HepG2 (cell line): ENCODE data around the gene PRDM12. TPM values are rescaled to one million over a fixed set of nuclear protein-coding genes. Genes with fewer than 3 reads are reported as not detected.
A peak's percentile ranks its signal among the peaks of the same experiment; 100 is the strongest.

Experiments used
- CHCHD3 ChIP-seq: sonication (generic); formaldehyde crosslinking; IDR thresholded peaks from 2 replicates; pipeline ENCODE4 v1.8.0; 2022; ENCODE audit warnings: mild to moderate bottlenecking, missing genetic modification reagents, moderate library complexity
- EHMT2 ChIP-seq: fragments of 200-600 bp; sonication (generic); IDR thresholded peaks from 2 replicates; pipeline ENCODE4 v1.7.0; 2017; ENCODE audit warnings: antibody characterized with exemption, low read depth, low read length, borderline replicate concordance
- FOXK2 ChIP-seq: fragments of 450-650 bp; IDR thresholded peaks from 2 replicates; pipeline ENCODE4 v1.6.1; 2016
- GATA4 ChIP-seq: sonication (generic); IDR thresholded peaks from 2 replicates; pipeline ENCODE4 v1.6.1; 2016; ENCODE audit warnings: antibody characterized with exemption, low read depth, borderline replicate concordance
- KAT2B ChIP-seq: fragments of 150-350 bp; IDR thresholded peaks from 2 replicates; pipeline ENCODE4 v1.6.1; 2014; ENCODE audit warnings: low read depth, low read length, borderline replicate concordance
- KIAA2018 ChIP-seq: sonication (generic); formaldehyde crosslinking; IDR thresholded peaks from 2 replicates; pipeline ENCODE4 v1.5.0; 2020; ENCODE audit warnings: mild to moderate bottlenecking, missing genetic modification reagents, borderline replicate concordance
- NFYC ChIP-seq: IDR thresholded peaks from 2 replicates; pipeline ENCODE4 v1.6.1; 2016; ENCODE audit warnings: missing genetic modification reagents, missing compliant biosample characterization
- TAF1 ChIP-seq: sonication (generic); formaldehyde crosslinking; IDR thresholded peaks from 2 replicates; pipeline ENCODE4 v1.4.0; 2020; ENCODE audit warnings: missing genetic modification reagents
- TCF7L2 ChIP-seq: IDR thresholded peaks from 2 replicates; pipeline ENCODE4 v1.6.1; 2011; ENCODE audit warnings: mild to moderate bottlenecking, low read depth, low read length, moderate library complexity
- ZBTB21 ChIP-seq: sonication (generic); formaldehyde crosslinking; IDR thresholded peaks from 2 replicates; pipeline ENCODE4 v1.4.0; 2020; ENCODE audit warnings: missing genetic modification reagents
- ZNF234 ChIP-seq: sonication (generic); formaldehyde crosslinking; conservative IDR thresholded peaks from 2 replicates; pipeline ENCODE4 v1.5.1; 2020; ENCODE audit warnings: mild to moderate bottlenecking, missing genetic modification reagents
- ZNF549 ChIP-seq: sonication (generic); formaldehyde crosslinking; IDR thresholded peaks from 2 replicates; pipeline ENCODE4 v1.5.0; 2020; ENCODE audit warnings: missing genetic modification reagents
- ZNF563 ChIP-seq: sonication (generic); formaldehyde crosslinking; IDR thresholded peaks from 2 replicates; pipeline ENCODE4 v1.8.0; 2022; ENCODE audit warnings: mild to moderate bottlenecking, moderate library complexity, missing genetic modification reagents
- ZNF569 ChIP-seq: sonication (generic); formaldehyde crosslinking; IDR thresholded peaks from 2 replicates; pipeline ENCODE4 v1.5.0; 2020; ENCODE audit warnings: mild to moderate bottlenecking, missing genetic modification reagents, moderate library complexity, borderline replicate concordance
- ZNF773 ChIP-seq: sonication (generic); formaldehyde crosslinking; IDR thresholded peaks from 2 replicates; pipeline ENCODE4 v1.4.0; 2020; ENCODE audit warnings: missing genetic modification reagents, borderline replicate concordance
- ZNF780A ChIP-seq: sonication (generic); formaldehyde crosslinking; IDR thresholded peaks from 2 replicates; pipeline ENCODE4 v1.8.0; 2022; ENCODE audit warnings: mild to moderate bottlenecking, missing genetic modification reagents, moderate library complexity
- ZSCAN29 ChIP-seq: sonication (generic); formaldehyde crosslinking; conservative IDR thresholded peaks from 2 replicates; pipeline ENCODE4 v1.4.0; 2020; ENCODE audit warnings: mild to moderate bottlenecking, missing genetic modification reagents
- polyA plus RNA-seq, 8 experiments: library from polyadenylated mRNA; depleted of rRNA in 3 of 8; stranded (reverse) in 7 of 8; unstranded in 1 of 8; fragments of >200 nt; fragmentation: Illumina TruSeq in 4 of 8; extraction: Trizol in 4 of 8; gene quantifications; 2 replicates each; pipeline versions ENCODE4 v1.2.1 to v1.2.3, GENCODE V29; 2011 to 2016; ENCODE audit warnings: low read depth in 4 of 8, missing spikeins in 1 of 8, mixed read lengths in 1 of 8; ENCODE audit not compliant: insufficient read depth in 1 of 8
- total RNA-seq, 5 experiments: library from RNA; depleted of rRNA; stranded (reverse); fragments of >200 nt; fragmentation: Illumina TruSeq; extraction: Trizol; gene quantifications; 2 replicates each; pipeline ENCODE4 v1.2.3, GENCODE V29; 2016; ENCODE audit warnings: low read depth in 1 of 5
- TF ChIP-seq, protein P1 (sequence below): IDR thresholded peaks from 2 replicates; pipeline ENCODE4 v1.6.1; 2016; ENCODE audit warnings: missing compliant biosample characterization, missing genetic modification reagents, borderline replicate concordance
- TF ChIP-seq, protein P2 (sequence below): sonication (generic); formaldehyde crosslinking; IDR thresholded peaks from 2 replicates; pipeline ENCODE4 v1.4.0; 2020; ENCODE audit warnings: missing genetic modification reagents

PRDM12 gene
- total and polyA plus RNA-seq, 2 of the 13 experiments (the other 11 are each of a cell fraction or from before 2014, with no cell fraction given) = 0.04 to 0.07 TPM

DNA sequence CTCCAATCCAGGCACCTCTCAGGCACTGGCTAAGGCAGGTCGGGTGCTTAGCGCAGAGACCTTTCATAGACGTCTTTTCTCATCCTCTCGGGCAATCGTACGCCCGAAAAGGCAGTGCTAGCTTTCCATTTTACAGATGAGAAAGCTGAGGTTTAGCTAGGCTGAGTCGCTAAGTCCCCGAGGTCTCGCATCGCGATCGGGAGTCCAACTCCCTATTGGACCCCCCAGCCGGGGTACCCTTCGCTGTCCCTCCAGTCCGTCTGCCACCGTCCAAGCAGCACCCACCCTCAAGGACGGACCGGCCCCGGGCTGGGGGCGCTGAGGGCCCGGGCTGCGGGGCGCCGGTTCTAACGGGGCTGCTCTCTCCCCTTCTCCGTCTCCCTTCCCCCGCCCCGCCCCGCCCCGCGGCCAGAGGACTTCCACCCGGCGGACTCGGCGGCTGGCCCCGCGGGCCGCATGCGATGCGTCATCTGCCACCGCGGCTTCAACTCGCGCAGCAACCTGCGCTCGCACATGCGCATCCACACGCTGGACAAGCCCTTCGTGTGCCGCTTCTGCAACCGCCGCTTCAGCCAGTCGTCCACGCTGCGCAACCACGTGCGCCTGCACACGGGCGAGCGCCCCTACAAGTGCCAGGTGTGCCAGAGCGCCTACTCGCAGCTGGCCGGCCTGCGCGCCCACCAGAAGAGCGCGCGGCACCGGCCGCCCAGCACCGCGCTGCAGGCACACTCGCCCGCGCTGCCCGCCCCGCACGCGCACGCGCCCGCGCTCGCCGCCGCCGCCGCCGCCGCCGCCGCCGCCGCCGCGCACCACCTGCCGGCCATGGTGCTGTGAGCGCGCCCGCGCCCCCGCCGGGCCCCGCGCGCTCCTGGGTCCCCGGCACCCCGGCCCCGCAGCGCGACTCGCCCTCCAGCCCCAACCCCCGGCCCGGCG is 16.7 kb downstream of the PRDM12 start (continued):
- TF ChIP-seq KIAA2018 (CRISPR knock-in tag) (no peak), ZNF234 (0 out of 2 replicates have a peak, but pooled peaks have one; percentile 41), ZNF780A (CRISPR knock-in tag) (no peak), EHMT2 (no peak), ZBTB21 (CRISPR knock-in tag) (no peak), ZNF569 (CRISPR knock-in tag) (no peak), TAF1 (CRISPR knock-in tag) (0 out of 2 replicates have a peak, but pooled peaks have one; percentile 31), CHCHD3 (CRISPR knock-in tag) (0 out of 2 replicates have a peak, but pooled peaks have one; percentile 56), NFYC (CRISPR knock-in tag) (no peak), KAT2B (no peak), ZNF563 (peak; percentile 72; the same call in 1 of the 2 replicates), ZNF549 (no peak), TCF7L2 (no peak), FOXK2 (no peak), ZNF773 (peak; percentile 82; the same call in 1 of the 2 replicates), GATA4 (no peak), ZSCAN29 (CRISPR knock-in tag) (no peak)
- TF ChIP-seq, protein P1, sequence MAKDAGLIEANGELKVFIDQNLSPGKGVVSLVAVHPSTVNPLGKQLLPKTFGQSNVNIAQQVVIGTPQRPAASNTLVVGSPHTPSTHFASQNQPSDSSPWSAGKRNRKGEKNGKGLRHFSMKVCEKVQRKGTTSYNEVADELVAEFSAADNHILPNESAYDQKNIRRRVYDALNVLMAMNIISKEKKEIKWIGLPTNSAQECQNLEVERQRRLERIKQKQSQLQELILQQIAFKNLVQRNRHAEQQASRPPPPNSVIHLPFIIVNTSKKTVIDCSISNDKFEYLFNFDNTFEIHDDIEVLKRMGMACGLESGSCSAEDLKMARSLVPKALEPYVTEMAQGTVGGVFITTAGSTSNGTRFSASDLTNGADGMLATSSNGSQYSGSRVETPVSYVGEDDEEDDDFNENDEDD = peak; percentile 89
- TF ChIP-seq, protein P2, sequence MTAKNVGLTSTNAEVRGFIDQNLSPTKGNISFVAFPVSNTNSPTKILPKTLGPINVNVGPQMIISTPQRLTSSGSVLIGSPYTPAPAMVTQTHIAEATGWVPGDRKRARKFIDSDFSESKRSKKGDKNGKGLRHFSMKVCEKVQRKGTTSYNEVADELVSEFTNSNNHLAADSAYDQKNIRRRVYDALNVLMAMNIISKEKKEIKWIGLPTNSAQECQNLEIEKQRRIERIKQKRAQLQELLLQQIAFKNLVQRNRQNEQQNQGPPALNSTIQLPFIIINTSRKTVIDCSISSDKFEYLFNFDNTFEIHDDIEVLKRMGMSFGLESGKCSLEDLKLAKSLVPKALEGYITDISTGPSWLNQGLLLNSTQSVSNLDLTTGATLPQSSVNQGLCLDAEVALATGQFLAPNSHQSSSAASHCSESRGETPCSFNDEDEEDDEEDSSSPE (CRISPR knock-in tag) = peak; percentile 84
